Astrocyte (in vitro differentiated cells and primary cell): ENCODE measurements around the gene CHD5. TPM values are rescaled to one million over a fixed set of nuclear protein-coding genes. Genes with fewer than 3 reads are reported as not detected.

Experiments used
- DNase-seq: peaks from one replicate; pipeline ENCODE4 v3.0.0-alpha.2; 2010; ENCODE audit warnings: low read depth
- FAIRE-seq: peaks from 2 replicates; lab custom pipeline; 2011; peaks lifted over from hg19 to GRCh38; lab: Jason Lieb, UNC
- H2AFZ ChIP-seq: 2 replicates; pipeline ENCODE4 v1.6.0; 2012; ENCODE audit warnings: low read depth, low read length, inconsistent platforms
- H3K27ac ChIP-seq: 2 replicates; pipeline ENCODE4 v1.5.1; 2011; ENCODE audit warnings: low read depth, low read length, inconsistent platforms
- H3K27me3 ChIP-seq: 2 replicates; pipeline ENCODE4 v1.6.0; 2011; ENCODE audit warnings: low read length, inconsistent platforms; ENCODE audit not compliant: insufficient read depth
- H3K36me3 ChIP-seq: 2 replicates; pipeline ENCODE4 v1.5.1; 2011; ENCODE audit warnings: low read length, inconsistent platforms; ENCODE audit not compliant: insufficient read depth
- H3K4me1 ChIP-seq: 2 replicates; pipeline ENCODE4 v1.5.1; 2011; ENCODE audit warnings: low read length, inconsistent platforms; ENCODE audit not compliant: insufficient read depth
- H3K4me2 ChIP-seq: 2 replicates; pipeline ENCODE4 v1.6.0; 2012; ENCODE audit warnings: low read length, inconsistent platforms
- H3K4me3 ChIP-seq: 2 replicates; pipeline ENCODE4 v1.5.1; 2011; ENCODE audit warnings: low read depth, mild to moderate bottlenecking, low read length, inconsistent platforms; ENCODE audit not compliant: insufficient read depth
- H3K79me2 ChIP-seq: 2 replicates; pipeline ENCODE4 v1.6.0; 2012; ENCODE audit warnings: mild to moderate bottlenecking, low read length, inconsistent platforms; ENCODE audit not compliant: insufficient read depth
- H3K9ac ChIP-seq: 2 replicates; pipeline ENCODE4 v1.6.0; 2012; ENCODE audit warnings: mild to moderate bottlenecking, low read length, inconsistent platforms
- H3K9me3 ChIP-seq: 2 replicates; pipeline ENCODE4 v1.5.1; 2012; ENCODE audit warnings: low read depth, mild to moderate bottlenecking, low read length, inconsistent platforms; ENCODE audit not compliant: insufficient read depth
- H4K20me1 ChIP-seq: 2 replicates; pipeline ENCODE4 v1.6.0; 2012; ENCODE audit warnings: low read length, inconsistent platforms; ENCODE audit not compliant: insufficient read depth
- H3K27ac Mint-ChIP-seq: one replicate; pipeline ENCODE4 v1.8.0; 2021; ENCODE audit warnings: mild to moderate bottlenecking, mixed read lengths; ENCODE audit not compliant: unreplicated experiment
- H3K27me3 Mint-ChIP-seq: one replicate; pipeline ENCODE4 v1.8.0; 2021; ENCODE audit warnings: low read depth, mixed read lengths; ENCODE audit not compliant: unreplicated experiment
- H3K36me3 Mint-ChIP-seq: one replicate; pipeline ENCODE4 v1.8.0; 2021; ENCODE audit warnings: low read depth, mixed read lengths; ENCODE audit not compliant: unreplicated experiment
- H3K4me1 Mint-ChIP-seq: one replicate; pipeline ENCODE4 v1.8.0; 2021; ENCODE audit warnings: low read depth, mixed read lengths; ENCODE audit not compliant: unreplicated experiment
- H3K4me3 Mint-ChIP-seq: one replicate; pipeline ENCODE4 v1.8.0; 2021; ENCODE audit warnings: mild to moderate bottlenecking, moderate library complexity, mixed read lengths; ENCODE audit not compliant: unreplicated experiment
- H3K9me3 Mint-ChIP-seq: one replicate; pipeline ENCODE4 v1.8.0; 2021; ENCODE audit warnings: mild to moderate bottlenecking, mixed read lengths; ENCODE audit not compliant: unreplicated experiment
- EZH2 ChIP-seq: IDR thresholded peaks from 2 replicates; pipeline ENCODE4 v1.6.1; 2012; ENCODE audit warnings: mild to moderate bottlenecking, low read length, inconsistent platforms; ENCODE audit not compliant: insufficient read depth
- total RNA-seq: library from RNA; stranded (reverse); gene quantifications from 2 replicates; pipeline ENCODE4 v1.2.1, GENCODE V29; 2021
- TF ChIP-seq, protein P1 (sequence below): IDR thresholded peaks from 2 replicates; pipeline ENCODE4 v1.5.1; 2011; ENCODE audit warnings: low read depth, mild to moderate bottlenecking, inconsistent platforms, low read length, moderate library complexity; ENCODE audit not compliant: insufficient read depth

CHD5 gene
- total RNA-seq, 1 donor from 2014 or later: 0.18 TPM

DNA sequence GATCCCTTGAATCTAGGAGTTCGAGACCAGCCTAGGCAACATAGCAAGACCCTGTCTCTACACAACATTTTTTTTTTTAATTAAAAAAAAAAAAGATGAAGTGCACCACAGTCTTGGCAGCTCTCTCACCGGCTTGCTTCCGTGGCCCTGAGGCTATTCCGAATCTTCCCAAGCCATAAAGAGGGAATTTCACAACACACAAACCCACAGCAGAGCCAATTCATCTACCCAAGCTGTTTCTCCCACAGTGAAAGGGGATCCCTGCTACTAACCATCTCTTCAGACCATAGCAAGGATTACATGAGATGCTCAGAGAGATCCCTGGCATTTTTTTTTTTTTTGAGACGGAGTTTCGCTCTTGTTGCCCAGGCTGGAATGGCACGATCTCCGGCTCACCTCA, 8.3 kb upstream of the CHD5 start:
- peaks cover 16% of the 10 kb centered on the region for H3K36me3 Mint-ChIP-seq
- H3K27me3 Mint-ChIP-seq: no peaks in the 10 kb centered on the region
- no peak overlapping the region for H3K9ac ChIP-seq
- no peaks in the 10 kb centered on the region for H3K9me3 ChIP-seq
- no peak overlapping the region for H3K27ac ChIP-seq
- no peaks in the 10 kb centered on the region for H3K27me3 ChIP-seq
- H4K20me1 ChIP-seq: peaks cover 89% of the 10 kb centered on the region
- no peak overlapping the region for H3K27ac Mint-ChIP-seq
- peaks cover 11% of the 10 kb centered on the region for H3K4me1 ChIP-seq
- DNase-seq (no peak), FAIRE-seq (no peak)
- no peak for TF ChIP-seq EZH2
- TF ChIP-seq, protein P1, sequence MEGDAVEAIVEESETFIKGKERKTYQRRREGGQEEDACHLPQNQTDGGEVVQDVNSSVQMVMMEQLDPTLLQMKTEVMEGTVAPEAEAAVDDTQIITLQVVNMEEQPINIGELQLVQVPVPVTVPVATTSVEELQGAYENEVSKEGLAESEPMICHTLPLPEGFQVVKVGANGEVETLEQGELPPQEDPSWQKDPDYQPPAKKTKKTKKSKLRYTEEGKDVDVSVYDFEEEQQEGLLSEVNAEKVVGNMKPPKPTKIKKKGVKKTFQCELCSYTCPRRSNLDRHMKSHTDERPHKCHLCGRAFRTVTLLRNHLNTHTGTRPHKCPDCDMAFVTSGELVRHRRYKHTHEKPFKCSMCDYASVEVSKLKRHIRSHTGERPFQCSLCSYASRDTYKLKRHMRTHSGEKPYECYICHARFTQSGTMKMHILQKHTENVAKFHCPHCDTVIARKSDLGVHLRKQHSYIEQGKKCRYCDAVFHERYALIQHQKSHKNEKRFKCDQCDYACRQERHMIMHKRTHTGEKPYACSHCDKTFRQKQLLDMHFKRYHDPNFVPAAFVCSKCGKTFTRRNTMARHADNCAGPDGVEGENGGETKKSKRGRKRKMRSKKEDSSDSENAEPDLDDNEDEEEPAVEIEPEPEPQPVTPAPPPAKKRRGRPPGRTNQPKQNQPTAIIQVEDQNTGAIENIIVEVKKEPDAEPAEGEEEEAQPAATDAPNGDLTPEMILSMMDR: no peak
- no peaks in the 10 kb centered on the region for H3K9me3 Mint-ChIP-seq
- H3K79me2 ChIP-seq: peaks cover 61% of the 10 kb centered on the region
- peaks cover 25% of the 10 kb centered on the region for H3K36me3 ChIP-seq
- H3K4me2 ChIP-seq: no peak overlapping the region
- H3K4me3 Mint-ChIP-seq: no peak overlapping the region
- no peak overlapping the region for H3K4me3 ChIP-seq
- H3K4me1 Mint-ChIP-seq: peaks cover 18% of the 10 kb centered on the region
- H2AFZ ChIP-seq: no peak overlapping the region

GRCh38 chr1:6185635-6186382, 5.7 kb upstream of the CHD5 start:
- Mint-ChIP-seq H3K36me3 (peaks cover 11% of the 10 kb centered on the region), H3K4me3 (no peak overlapping the region), H3K27ac (no peak overlapping the region), H3K4me1 (peaks cover 22% of the 10 kb centered on the region), H3K9me3 (no peaks in the 10 kb centered on the region), H3K27me3 (peaks cover 11% of the 10 kb centered on the region)
- Histone ChIP-seq H4K20me1 (peaks cover 88% of the 10 kb centered on the region), H3K9me3 (no peaks in the 10 kb centered on the region), H3K27me3 (peaks cover 7% of the 10 kb centered on the region), H3K36me3 (peaks cover 16% of the 10 kb centered on the region), H3K4me1 (peaks cover 11% of the 10 kb centered on the region), H3K4me2 (peak overlapping the region; percentile 2), H3K9ac (no peak overlapping the region), H3K4me3 (no peak overlapping the region), H3K79me2 (peaks cover 45% of the 10 kb centered on the region), H3K27ac (peak overlapping the region; percentile 23), H2AFZ (no peak overlapping the region)
- FAIRE-seq (no peak), DNase-seq (no peak)
- TF ChIP-seq EZH2: no peak
- TF ChIP-seq, protein P1: peak; percentile 52

GRCh38 chr1:6185151-6185550, 5.0 kb upstream of the CHD5 start:
- Histone ChIP-seq H3K27ac (no peak overlapping the region), H3K36me3 (peaks cover 11% of the 10 kb centered on the region), H3K79me2 (peaks cover 39% of the 10 kb centered on the region), H4K20me1 (peaks cover 85% of the 10 kb centered on the region), H3K9me3 (no peaks in the 10 kb centered on the region), H3K27me3 (peaks cover 11% of the 10 kb centered on the region), H3K9ac (no peak overlapping the region), H3K4me2 (peak overlapping the region; percentile 2), H3K4me1 (peaks cover 11% of the 10 kb centered on the region), H2AFZ (no peak overlapping the region), H3K4me3 (no peak overlapping the region)
- FAIRE-seq (peak; percentile 78), DNase-seq (peak; percentile 81)
- Mint-ChIP-seq H3K9me3 (no peaks in the 10 kb centered on the region), H3K4me3 (no peak overlapping the region), H3K27ac (no peak overlapping the region), H3K4me1 (peaks cover 22% of the 10 kb centered on the region), H3K27me3 (peaks cover 11% of the 10 kb centered on the region), H3K36me3 (peaks cover 11% of the 10 kb centered on the region)
- TF ChIP-seq, protein P1: no peak
- no peak for TF ChIP-seq EZH2
